Measurements from ENCODE around the gene HEPACAM.

The HEPACAM gene

DNA sequence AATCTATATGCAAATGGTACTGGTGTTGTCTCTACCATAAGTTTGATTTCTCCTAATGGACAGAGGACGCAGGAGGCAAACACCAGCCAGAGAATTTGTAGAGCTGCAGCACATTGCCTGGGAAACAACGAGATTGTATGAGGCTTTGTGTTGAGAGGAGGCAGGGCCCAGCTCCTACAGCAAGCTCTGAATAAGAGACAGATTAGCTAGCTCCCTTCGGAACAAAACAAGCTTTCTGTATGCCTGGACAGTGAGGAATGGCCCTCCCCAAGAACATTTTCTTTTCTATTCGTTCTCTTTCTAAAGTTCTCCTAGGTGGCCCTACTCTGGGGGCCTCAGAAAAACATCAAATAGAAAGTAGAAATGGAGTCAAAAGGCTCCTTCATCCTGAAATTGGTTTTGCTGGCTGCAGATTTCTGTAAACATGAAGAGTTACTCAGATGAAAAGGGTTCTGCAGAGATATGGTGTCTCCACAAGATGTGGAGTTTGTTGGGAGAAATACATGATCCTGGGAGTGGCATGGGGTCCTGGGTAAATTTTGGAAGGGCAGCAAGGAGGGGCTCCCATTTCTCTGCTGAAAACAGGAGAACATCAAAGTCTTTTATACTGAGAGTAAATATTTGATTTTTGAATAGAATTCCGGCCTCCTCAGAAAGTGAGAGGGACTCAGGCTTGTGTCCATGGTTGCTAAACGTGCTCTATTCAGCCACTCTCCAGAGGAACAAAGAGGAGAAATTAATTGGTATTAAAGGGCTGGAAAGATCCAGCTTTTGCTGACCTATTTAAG, 6.8 kb upstream of the HEPACAM start:
- DNase-seq = no peak

GRCh38 chr11:124941703-124942102, 5.9 kb upstream of the HEPACAM start:
- no peak for DNase-seq

GRCh38 chr11:124938970-124939369, 3.1 kb upstream of the HEPACAM start:
- no peak for DNase-seq

GRCh38 chr11:124938206-124938765, 2.4 kb upstream of the HEPACAM start:
- DNase-seq = no peak

- no peak for DNase-seq
Measured at GRCh38 chr11:124937336-124937935, 1.6 kb upstream of the HEPACAM start.

DNA sequence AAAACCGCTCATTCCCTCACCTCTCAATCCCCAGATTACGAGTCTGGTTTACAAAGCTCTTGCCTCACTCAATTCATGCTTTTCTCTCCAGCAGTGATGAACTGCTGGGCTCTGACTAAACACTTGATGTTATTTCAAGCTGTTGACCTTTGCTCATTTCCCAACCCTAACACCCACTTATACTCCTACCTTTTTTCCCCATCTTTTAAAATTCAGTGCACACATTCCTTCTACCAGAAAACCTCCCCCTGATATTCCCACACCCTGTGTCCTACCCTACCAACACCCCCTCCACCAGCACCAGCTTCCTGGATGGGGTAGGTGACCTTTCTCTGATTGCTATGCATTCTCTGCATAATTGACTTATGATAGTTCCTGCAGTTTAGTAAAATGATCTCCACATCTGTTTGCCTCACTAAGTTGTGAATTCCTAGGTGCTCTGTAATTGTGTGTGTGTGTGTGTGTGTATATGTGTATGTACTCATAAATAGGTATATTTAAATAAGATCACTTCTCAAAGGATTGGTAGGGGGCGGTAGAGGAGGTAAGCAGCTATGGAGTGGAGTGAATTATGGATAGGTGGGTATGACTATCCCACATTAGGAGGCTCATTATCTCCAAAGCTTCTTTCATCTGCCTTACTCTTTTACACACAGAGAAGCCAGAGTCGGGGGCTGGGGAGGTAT, 842 bp downstream of the HEPACAM start:
- DNase-seq = no peak

DNA sequence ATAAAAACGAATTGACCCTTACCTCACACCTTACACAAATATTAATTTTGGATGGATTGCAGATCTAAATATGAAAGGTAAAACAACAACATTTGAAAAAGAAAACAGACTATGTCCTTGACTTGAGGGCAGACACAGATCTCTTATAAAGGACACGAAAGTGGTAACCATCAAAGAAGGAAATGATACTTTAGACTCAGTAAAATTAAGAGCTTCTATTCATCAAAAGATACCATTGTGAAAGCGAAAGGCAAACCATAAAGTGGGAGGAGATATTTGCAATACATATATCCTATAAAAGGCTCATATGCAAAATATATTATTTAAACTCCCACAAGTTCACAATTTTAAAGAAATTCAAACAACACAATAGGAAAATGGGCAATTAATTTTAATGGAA, 5.0 kb downstream of the HEPACAM start:
- no peak for DNase-seq

DNA sequence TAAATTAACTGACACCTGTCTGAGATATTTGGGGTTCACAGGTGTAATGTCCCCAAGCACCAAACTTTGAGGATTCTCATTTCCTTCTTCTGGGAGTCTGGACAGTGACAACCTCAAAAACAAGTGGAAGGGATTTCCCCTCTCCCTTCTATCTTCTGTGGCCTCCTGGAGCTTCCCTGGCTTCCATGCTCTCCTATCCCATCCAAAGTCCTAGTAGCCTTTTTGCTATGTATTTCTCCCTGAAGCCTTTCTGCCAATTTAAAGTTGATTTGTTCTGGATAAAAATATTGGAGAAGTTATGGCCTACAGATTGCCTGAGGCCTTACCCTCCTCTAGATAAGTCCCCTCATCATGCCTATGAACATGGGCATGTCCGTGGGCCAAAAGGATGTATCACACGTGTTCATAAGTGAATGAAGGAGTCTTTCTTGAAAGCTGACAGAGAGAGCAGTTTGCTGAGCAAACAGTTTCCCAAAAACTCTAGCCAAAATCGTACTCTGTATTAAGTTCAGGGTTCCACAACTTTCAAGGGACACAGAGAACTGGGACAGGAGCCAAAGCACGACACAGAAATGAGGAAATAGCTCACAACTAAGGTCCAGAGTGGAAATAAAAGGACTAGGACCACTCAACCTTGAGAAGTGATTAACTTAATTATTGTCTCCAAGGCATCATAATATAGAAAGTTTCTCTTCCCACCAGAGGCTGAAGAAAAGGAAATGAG, 6.7 kb downstream of the HEPACAM start:
- DNase-seq = no peak

DNA sequence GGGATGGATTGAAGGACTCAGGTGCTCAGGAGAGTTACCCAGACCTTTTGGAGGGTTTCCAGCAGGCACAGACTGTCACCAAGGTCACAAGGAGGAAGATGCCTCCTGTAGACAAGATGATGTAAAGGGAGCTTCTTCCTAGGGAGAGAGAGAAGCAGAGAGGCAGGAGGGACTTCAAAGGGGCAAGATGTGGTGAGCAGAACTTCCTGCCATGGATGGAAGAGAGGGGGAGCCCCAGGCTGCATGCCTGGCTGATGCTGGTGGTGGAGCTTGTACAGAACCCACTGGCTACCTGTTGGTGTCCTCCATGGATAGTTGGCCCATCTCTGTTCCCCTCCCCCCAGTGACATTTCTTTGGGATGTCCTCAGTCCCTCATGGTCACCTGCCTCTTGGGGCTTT, 12.6 kb downstream of the HEPACAM start:
- DNase-seq = no peak

DNA sequence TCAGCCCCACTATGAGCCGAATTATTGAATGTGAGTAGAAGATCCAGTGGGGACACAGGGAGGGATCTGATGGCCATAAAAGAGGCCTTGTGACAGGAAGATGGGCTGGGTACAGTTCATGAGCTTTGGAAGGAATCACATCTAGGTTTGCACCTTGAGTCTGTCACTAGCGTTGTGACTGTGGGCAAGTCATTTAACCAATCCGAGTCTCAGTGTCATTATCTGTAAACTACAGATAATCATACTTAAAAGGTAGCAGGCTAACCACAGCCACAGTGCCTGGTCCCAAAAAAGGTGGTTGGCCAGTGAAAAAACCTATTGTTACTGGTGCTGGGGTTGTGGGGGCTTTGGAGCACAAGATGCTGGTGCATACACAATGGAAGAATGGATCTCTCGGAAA, 13.0 kb downstream of the HEPACAM start:
- no peak for DNase-seq

GRCh38 chr11:124920870-124921609, 14.8 kb downstream of the HEPACAM start:
- DNase-seq = peak; percentile 76

DNA sequence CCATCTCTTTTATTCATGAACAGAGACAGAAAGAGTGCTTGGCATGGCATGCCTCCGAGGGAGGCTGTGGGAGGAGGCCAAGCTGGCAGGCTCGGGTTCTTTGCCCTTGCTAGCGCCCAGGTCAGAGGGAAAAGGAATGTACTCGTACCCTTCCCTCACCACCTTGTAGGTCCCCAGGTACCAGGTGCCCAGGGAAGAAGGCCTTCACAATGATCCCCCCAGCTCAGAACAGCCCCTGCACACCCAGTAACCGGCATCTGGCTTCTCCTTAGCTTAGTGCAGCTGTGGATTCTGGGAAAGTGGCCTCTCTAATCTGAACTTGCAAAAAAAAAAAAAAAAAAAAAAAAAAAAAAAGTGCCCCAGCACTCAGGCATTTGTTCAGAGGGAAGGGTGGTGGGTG, 15.5 kb downstream of the HEPACAM start:
- no peak for DNase-seq

GRCh38 chr11:124919898-124920297, 15.9 kb downstream of the HEPACAM start:
- DNase-seq = no peak

DNA sequence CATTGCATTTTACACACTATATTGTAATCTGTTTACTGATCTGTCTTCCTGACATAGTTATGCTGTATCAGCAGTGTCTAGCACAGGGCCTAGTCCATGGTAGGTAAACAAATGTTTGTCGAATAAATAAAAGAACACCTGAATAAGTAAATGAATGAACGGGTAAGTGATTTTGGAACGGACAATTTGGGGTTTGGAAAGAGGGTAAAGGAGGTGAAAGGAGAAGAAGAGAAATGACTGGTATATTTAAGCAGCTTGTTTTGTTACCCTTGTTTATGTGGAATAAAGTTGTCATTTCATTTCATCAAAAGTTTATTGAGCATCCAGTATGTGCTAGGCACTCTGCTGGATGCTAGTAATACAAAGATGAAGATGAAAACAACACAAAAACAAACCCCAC, 16.9 kb downstream of the HEPACAM start, which contains the start of gene HEPN1:
Gene HEPN1 (plus strand): TSS at position 301 of the 400 bp plus-strand sequence.
- no peak for DNase-seq

DNA sequence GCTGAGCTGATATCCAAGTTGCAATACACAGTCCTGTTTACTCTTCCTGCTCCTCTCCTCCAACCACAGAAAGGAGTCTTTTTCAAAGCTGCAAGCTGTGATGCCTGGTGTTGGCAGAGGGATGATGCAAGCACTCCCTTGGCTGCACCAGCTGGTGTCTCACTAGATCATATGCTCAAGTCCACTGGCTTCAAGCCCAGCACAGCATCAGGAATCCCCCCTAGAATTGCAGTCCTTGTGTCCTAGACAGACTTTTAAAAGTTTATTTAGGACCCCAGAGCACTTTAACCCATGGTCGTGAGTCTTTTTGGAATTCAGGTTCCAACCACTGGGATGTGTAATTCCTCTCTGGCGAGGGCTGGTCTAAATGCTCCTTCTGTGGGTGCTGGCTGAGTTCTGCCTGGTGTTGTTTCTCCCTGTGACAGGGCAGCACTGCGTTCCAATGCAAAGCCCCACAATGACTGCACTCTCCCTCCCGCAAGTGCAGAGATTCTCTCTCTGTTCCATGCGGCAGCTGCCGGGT, 18.7 kb downstream of the HEPACAM start:
- DNase-seq = no peak

GRCh38 chr11:124916370-124916710, 19.5 kb downstream of the HEPACAM start:
- no peak for DNase-seq

DNA sequence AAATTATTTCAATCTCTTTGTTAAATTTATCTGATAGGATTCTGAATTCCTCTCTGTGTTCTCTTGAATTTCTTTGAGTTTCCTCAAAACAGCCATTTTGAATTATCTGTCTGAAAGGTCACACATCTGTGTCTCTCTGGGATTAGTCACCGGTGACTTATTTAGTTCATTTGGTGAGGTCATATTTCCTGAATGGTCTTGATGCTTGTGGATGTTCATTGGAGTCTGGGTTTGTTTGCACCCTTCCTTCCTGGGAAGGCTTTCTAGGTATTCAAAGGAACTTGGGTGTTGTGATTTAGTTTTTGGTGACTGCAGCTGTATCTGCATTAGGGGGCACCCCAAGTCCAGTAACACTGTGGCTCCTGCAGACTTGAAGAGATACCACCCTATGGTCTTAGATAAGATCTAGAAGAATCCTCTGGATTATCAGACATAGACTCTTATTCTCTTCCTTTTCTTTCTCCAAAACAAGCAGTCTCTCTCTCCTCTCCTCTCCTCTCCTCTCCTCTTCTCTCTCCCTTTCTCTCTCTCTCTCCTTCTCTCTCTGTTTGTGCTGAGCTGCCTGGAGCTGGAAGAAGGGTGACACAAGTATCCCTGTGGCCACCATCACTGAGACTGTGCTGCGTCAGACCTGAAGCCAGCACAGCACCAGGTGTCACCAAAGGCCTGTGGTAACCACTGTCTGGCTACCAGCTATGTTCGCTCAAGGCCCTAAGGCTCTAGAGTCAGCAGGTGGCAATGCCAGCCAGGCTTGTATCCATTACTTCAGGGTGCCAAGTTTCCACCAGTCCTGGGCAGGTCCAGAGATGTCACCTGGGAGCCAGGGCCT, 20.1 kb downstream of the HEPACAM start:
- DNase-seq = no peak

DNA sequence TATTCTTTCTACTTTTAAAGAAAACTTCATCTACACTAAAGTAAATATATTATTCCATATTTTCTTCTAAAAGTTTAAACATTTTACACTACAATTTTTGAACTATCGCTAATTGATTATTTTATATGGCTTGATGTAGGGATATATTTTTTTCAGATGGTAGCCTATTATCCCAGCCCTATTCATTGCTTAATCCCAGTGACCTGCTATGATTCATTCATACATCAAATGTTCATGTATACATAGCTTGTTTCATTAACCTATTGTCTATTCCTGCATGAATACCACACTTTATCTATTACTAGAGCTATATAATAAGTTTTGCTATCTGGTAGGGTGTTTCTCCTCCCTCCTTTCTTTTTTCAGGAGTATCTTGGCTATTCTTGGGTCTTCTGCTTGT, 33.2 kb downstream of the HEPACAM start:
- no peak for DNase-seq

GRCh38 chr11:124900464-124900863, 35.4 kb downstream of the HEPACAM start:
- no peak for DNase-seq

DNA sequence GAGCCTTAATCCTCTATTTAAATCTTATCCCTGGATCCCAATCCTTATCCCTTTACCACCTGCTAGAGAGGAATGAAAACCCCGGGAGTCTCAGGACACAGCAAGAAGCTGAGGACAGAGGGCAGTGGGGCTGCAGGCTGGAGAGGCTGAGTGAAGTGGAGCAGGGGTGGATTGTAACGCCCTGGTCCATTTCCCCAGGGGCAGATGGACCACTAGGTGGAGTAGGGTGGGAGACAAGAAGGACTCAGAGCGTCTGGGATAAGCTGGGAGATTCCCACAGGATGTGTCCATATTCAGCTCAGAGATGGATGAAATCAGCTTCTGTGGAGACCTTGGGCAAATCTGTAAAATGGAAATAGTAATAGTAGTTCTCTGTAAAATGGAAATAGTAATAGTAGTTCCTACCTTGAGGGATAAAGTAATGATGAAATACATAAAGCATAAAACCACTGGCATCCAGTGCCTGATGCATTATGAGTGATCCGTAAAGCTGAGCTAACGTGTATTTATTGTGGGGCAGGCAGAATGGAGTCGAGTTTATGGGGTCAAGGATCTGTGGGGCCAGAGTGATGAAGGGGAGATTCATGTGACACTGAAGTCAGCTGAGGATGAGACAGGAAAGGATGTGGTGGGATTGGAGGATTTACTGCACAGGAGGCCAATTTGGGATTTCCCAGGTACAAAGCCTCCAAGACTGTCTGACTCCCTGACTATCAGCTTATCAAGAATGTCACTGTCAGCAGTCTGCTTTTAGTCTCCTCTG, 36.3 kb downstream of the HEPACAM start:
- DNase-seq = no peak
